Non-pigmented ciliary epithelial cell (primary cell): ENCODE measurements around the gene CCDC61.

Experiments used
- DNase-seq: peaks from one replicate; pipeline ENCODE4 v3.0.0-alpha.2; 2010; ENCODE audit warnings: low read depth

Gene CCDC61

GRCh38 chr19:46015687-46016425 lies 20.6 kb downstream of the CCDC61 start:
- DNase-seq: no peak

GRCh38 chr19:46016426-46017094 lies 21.3 kb downstream of the CCDC61 start:
- DNase-seq: no peak

GRCh38 chr19:46017095-46017429 lies 21.8 kb downstream of the CCDC61 start:
- no peak for DNase-seq

- DNase-seq: no peak
Measured at GRCh38 chr19:46017874-46018675, 22.8 kb downstream of the CCDC61 start.

GRCh38 chr19:46018729-46019251 lies 23.5 kb downstream of the CCDC61 start:
- DNase-seq: no peak

GRCh38 chr19:46019270-46019669 lies 24.0 kb downstream of the CCDC61 start:
- no peak for DNase-seq

GRCh38 chr19:46020819-46021125 lies 25.5 kb downstream of the CCDC61 start:
- DNase-seq: no peak

GRCh38 chr19:46021531-46022041 lies 26.3 kb downstream of the CCDC61 start:
- DNase-seq: no peak

GRCh38 chr19:46022061-46022430 lies 26.8 kb downstream of the CCDC61 start:
- no peak for DNase-seq

- DNase-seq: no peak
Measured at GRCh38 chr19:46022431-46023310, 27.4 kb downstream of the CCDC61 start, which contains the start of gene PGLYRP1. TSS of gene PGLYRP1 (minus strand) at chr19:46023053. CDS start at chr19:46023021, 32 bp downstream.

GRCh38 chr19:46023311-46023779 lies 28.1 kb downstream of the CCDC61 start:
- DNase-seq: no peak

- DNase-seq: no peak
Measured at GRCh38 chr19:46025835-46026234, 30.6 kb downstream of the CCDC61 start.

- DNase-seq: no peak
Measured at GRCh38 chr19:46030812-46031550, 35.7 kb downstream of the CCDC61 start.

- DNase-seq: no peak
Measured at GRCh38 chr19:46031781-46032596, 36.7 kb downstream of the CCDC61 start.

GRCh38 chr19:46032597-46033025 lies 37.3 kb downstream of the CCDC61 start:
- no peak for DNase-seq

GRCh38 chr19:46033401-46033800 lies 38.1 kb downstream of the CCDC61 start:
- no peak for DNase-seq

GRCh38 chr19:46035546-46035945 lies 40.3 kb downstream of the CCDC61 start:
- DNase-seq: no peak

- no peak for DNase-seq
Measured at GRCh38 chr19:46035986-46036743, 40.9 kb downstream of the CCDC61 start.

- DNase-seq: no peak
Measured at GRCh38 chr19:46036744-46037128, 41.5 kb downstream of the CCDC61 start.
